Small intestine (tissue), 7 donors: ENCODE results near the gene RGS3. TPM values are rescaled to one million over a fixed set of nuclear protein-coding genes. Genes with fewer than 3 reads are reported as not detected.

ENCODE experiments used
- DNase-seq, 2 donors: peaks; one replicate each; pipeline versions ENCODE4 v3.0.0 to v3.0.0-alpha.2; 2013
- FAIRE-seq: peaks from 2 replicates; lab custom pipeline; 2012; peaks lifted over from hg19 to GRCh38; lab: Jason Lieb, UNC
- H3K27ac ChIP-seq, 3 donors: one replicate each; pipeline ENCODE4 v1.5.1; 2013; ENCODE audit warnings: low read length in 2 of 3, mild to moderate bottlenecking in 2 of 3, control low read depth in 1 of 3, inconsistent platforms in 1 of 3, low read depth in 1 of 3, moderate library complexity in 1 of 3
- H3K27me3 ChIP-seq, 3 donors: one replicate each; pipeline ENCODE4 v1.6.1; 2013; ENCODE audit warnings: low read length in 3 of 3, inconsistent platforms in 1 of 3; ENCODE audit not compliant: control insufficient read depth in 3 of 3, insufficient read depth in 3 of 3
- H3K36me3 ChIP-seq, 3 donors: one replicate each; pipeline ENCODE4 v1.6.1; 2013; ENCODE audit warnings: low read length in 3 of 3, inconsistent platforms in 1 of 3, low read depth in 1 of 3, mild to moderate bottlenecking in 1 of 3, moderate library complexity in 1 of 3; ENCODE audit not compliant: control insufficient read depth in 3 of 3, insufficient read depth in 2 of 3
- H3K4me1 ChIP-seq, 3 donors: one replicate each; pipeline ENCODE4 v1.6.1; 2013; ENCODE audit warnings: low read length in 2 of 3, inconsistent platforms in 1 of 3, low read depth in 1 of 3, mild to moderate bottlenecking in 1 of 3, moderate library complexity in 1 of 3; ENCODE audit not compliant: control insufficient read depth in 3 of 3, insufficient read depth in 2 of 3
- H3K4me3 ChIP-seq, 3 donors: one replicate each; pipeline ENCODE4 v1.5.1; 2013; ENCODE audit warnings: low read length in 3 of 3, control low read depth in 1 of 3, inconsistent platforms in 1 of 3, low read depth in 1 of 3, mild to moderate bottlenecking in 1 of 3, moderate library complexity in 1 of 3
- H3K9me3 ChIP-seq, 2 donors: one replicate each; pipeline ENCODE4 v1.6.1; 2013; ENCODE audit warnings: low read depth in 1 of 2, low read length in 1 of 2; ENCODE audit not compliant: control insufficient read depth in 2 of 2, insufficient read depth in 1 of 2
- WGBS, 3 donors: extraction: QIAGEN DNeasy Blood & Tissue Kit; methylation state at CpG; one replicate each; pipeline ENCODE4 v1.1.7; 2013; 5-methylcytosine and 5-hydroxymethylcytosine counted together
- polyA plus RNA-seq, 4 donors: library from polyadenylated mRNA; stranded (reverse) in 3 of 4; unstranded in 1 of 4; fragments of 200-250 nt in 3 of 4; fragments of 120-200 nt in 1 of 4; gene quantifications; one replicate each; pipeline versions ENCODE4 v1.2.1 to v1.2.3, GENCODE V29; 2013
- donor health status: healthy with polysubstance abuse.
- donor health status: control.
- donor health status: control.
- donor health status: Bipolar disorder and iron deficiency.
- donor health status: healthy.

The RGS3 gene
- polyA plus RNA-seq, 4 donors: 23.0 to 37.0 (median 26.4) TPM

DNA sequence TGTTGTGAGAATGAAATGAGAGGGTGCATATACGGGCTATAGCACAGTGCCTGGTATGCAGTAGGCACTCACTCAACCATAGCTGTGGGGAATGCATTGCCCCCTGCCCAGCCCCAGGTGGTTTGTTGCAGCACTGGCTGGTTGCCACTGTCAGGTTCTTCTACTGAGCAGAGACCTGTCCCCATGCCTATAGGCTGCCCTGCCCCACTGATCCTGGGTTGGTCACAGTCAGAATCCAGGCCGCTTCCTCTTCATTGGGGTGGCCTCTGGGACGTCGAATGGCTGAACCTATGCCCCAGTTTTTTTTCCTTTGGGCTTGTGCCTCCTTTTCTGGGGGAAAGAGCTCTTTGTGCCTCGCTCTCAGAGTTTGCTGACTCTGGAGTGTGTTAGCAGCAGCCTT is 74.6 kb downstream of the RGS3 start:
- no peak overlapping the region for H3K4me3 ChIP-seq
- no peaks in the 10 kb centered on the region for H3K27me3 ChIP-seq
- no peak overlapping the region for H3K27ac ChIP-seq
- DNase-seq: no peak
- peaks cover 4 to 88% (median 8%) of the 10 kb centered on the region in 3 donors for H3K36me3 ChIP-seq
- peaks cover 0 to 8% (median 0%) of the 10 kb centered on the region in 3 donors for H3K4me1 ChIP-seq
- FAIRE-seq: no peak
- 76 to 88% (median 79%) methylated on average over 5 of the region's 5 CpGs for WGBS, 3 donors
- H3K9me3 ChIP-seq: no peaks in the 10 kb centered on the region

- FAIRE-seq: no peak
- no peak for DNase-seq
These were observed 75.3 kb downstream of the RGS3 start for GRCh38 chr9:113538701-113539430.

GRCh38 chr9:113540466-113540865 is 76.9 kb downstream of the RGS3 start:
- WGBS, 3 donors: 77 to 87% (median 78%) methylated on average over 6 of the region's 6 CpGs
- no peak for DNase-seq
- peaks cover 4 to 89% (median 12%) of the 10 kb centered on the region in 3 donors for H3K36me3 ChIP-seq
- H3K27ac ChIP-seq: no peak overlapping the region
- H3K27me3 ChIP-seq: no peaks in the 10 kb centered on the region
- H3K4me3 ChIP-seq: no peak overlapping the region
- FAIRE-seq: no peak
- peaks cover 0 to 8% (median 0%) of the 10 kb centered on the region in 3 donors for H3K4me1 ChIP-seq
- no peaks in the 10 kb centered on the region for H3K9me3 ChIP-seq

More at GRCh38 chr9:113538701-113539430, 75.3 kb downstream of the RGS3 start:
- Histone ChIP-seq H3K27me3 (no peaks in the 10 kb centered on the region), H3K4me3 (no peak overlapping the region), H3K27ac (no peak overlapping the region), H3K9me3 (no peaks in the 10 kb centered on the region), H3K4me1 (peaks cover 0 to 8% (median 0%) of the 10 kb centered on the region in 3 donors), H3K36me3 (peaks cover 4 to 88% (median 10%) of the 10 kb centered on the region in 3 donors)
- WGBS, 3 donors: 91 to 95% (median 93%) methylated on average over 14 of the region's 14 CpGs

- DNase-seq (peak; percentile 53 to 65), FAIRE-seq (no peak)
- no peak overlapping the region for H3K4me3 ChIP-seq
- peaks cover 0 to 8% (median 0%) of the 10 kb centered on the region in 3 donors for H3K4me1 ChIP-seq
- H3K36me3 ChIP-seq: peaks cover 4 to 85% (median 12%) of the 10 kb centered on the region in 3 donors
- no peaks in the 10 kb centered on the region for H3K27me3 ChIP-seq
- 60 to 75% (median 68%) methylated on average over 12 of the region's 12 CpGs for WGBS, 3 donors
- H3K27ac ChIP-seq: peak overlapping the region in 1 of 3 donors; percentile 3
- no peaks in the 10 kb centered on the region for H3K9me3 ChIP-seq
These were observed 77.7 kb downstream of the RGS3 start for GRCh38 chr9:113541019-113541900.

- H3K9me3 ChIP-seq: no peaks in the 10 kb centered on the region
- H3K4me3 ChIP-seq: no peak overlapping the region
- H3K4me1 ChIP-seq: peaks cover 0 to 8% (median 0%) of the 10 kb centered on the region in 3 donors
- FAIRE-seq (no peak), DNase-seq (no peak)
- H3K36me3 ChIP-seq: peaks cover 4 to 78% (median 11%) of the 10 kb centered on the region in 3 donors
- H3K27ac ChIP-seq: no peak overlapping the region
- no peaks in the 10 kb centered on the region for H3K27me3 ChIP-seq
- 82 to 83% (median 82%) methylated on average over 7 of the region's 7 CpGs for WGBS, 3 donors
These were observed 78.5 kb downstream of the RGS3 start for GRCh38 chr9:113542006-113542405.

- H3K9me3 ChIP-seq: no peaks in the 10 kb centered on the region
- peaks cover 4 to 71% (median 9%) of the 10 kb centered on the region in 3 donors for H3K36me3 ChIP-seq
- FAIRE-seq (no peak), DNase-seq (no peak)
- WGBS, 3 donors: 51 to 83% (median 66%) methylated on average over 5 of the region's 5 CpGs
- H3K4me1 ChIP-seq: peaks cover 0 to 11% (median 2%) of the 10 kb centered on the region in 3 donors
- no peaks in the 10 kb centered on the region for H3K27me3 ChIP-seq
- no peak overlapping the region for H3K27ac ChIP-seq
- no peak overlapping the region for H3K4me3 ChIP-seq
These were observed 79.2 kb downstream of the RGS3 start for GRCh38 chr9:113542741-113543140.

- DNase-seq (no peak), FAIRE-seq (no peak)
- Histone ChIP-seq H3K36me3 (peaks cover 4 to 65% (median 9%) of the 10 kb centered on the region in 3 donors), H3K4me1 (peaks cover 0 to 18% (median 8%) of the 10 kb centered on the region in 3 donors), H3K27ac (no peak overlapping the region), H3K4me3 (no peak overlapping the region), H3K9me3 (no peaks in the 10 kb centered on the region), H3K27me3 (no peaks in the 10 kb centered on the region)
- 78 to 91% (median 88%) methylated on average over 10 of the region's 10 CpGs for WGBS, 3 donors
These were observed 79.9 kb downstream of the RGS3 start for GRCh38 chr9:113543296-113543981.

- WGBS, 3 donors: 53 to 65% (median 54%) methylated on average over 3 of the region's 3 CpGs
- Histone ChIP-seq H3K9me3 (no peaks in the 10 kb centered on the region), H3K4me3 (no peak overlapping the region), H3K36me3 (peaks cover 4 to 65% (median 9%) of the 10 kb centered on the region in 3 donors), H3K27ac (no peak overlapping the region), H3K4me1 (peaks cover 0 to 22% (median 12%) of the 10 kb centered on the region in 3 donors), H3K27me3 (no peaks in the 10 kb centered on the region)
- FAIRE-seq: no peak
- no peak for DNase-seq
These were observed 80.4 kb downstream of the RGS3 start for GRCh38 chr9:113543982-113544303.
